HCT116 (cell line): Measurements from ENCODE around the gene RHEBL1. TPM values are rescaled to one million over a fixed set of nuclear protein-coding genes. Genes with fewer than 3 reads are reported as not detected.

ENCODE experiments used
- ATAC-seq: fragments of 200-7000 bp; cut with Tn5 transposase; 2 replicates; pipeline ENCODE4 v1.9.1; 2020; ENCODE audit warnings: mild to moderate bottlenecking, moderate library complexity
- BruUV-seq: library from RNA; stranded (reverse); fragments of 400-500 nt; replicated peaks from 2 replicates; lab custom pipeline; 2021; lab: Mats Ljungman, UMichigan
- CTCF ChIA-PET: fragments of 300-600 bp; sonication (Branson Sonifier 250); formaldehyde crosslinking; loops from one replicate; lab custom pipeline; 2021; ENCODE audit warnings: antibody characterized with exemption; lab: Charles Lee
- POLR2A ChIA-PET: fragments of 300-600, 350-600 bp; sonication (Branson Sonifier 250); formaldehyde crosslinking; loops from one replicate; lab custom pipeline; 2021; ENCODE audit warnings: antibody characterized with exemption; lab: Charles Lee
- RAD21 ChIA-PET, 2 experiments: fragments of 300-600 bp; sonication (Branson Sonifier 250); formaldehyde crosslinking; loops; one replicate each; lab custom pipeline; 2023; ENCODE audit warnings: low total read pairs in 2 of 2; ENCODE audit not compliant: uncharacterized antibody in 2 of 2, unreplicated experiment in 2 of 2, low non-redundant PET in 1 of 2; lab: Charles Lee
- DNase-seq: peaks from one replicate; pipeline ENCODE4 v3.0.0-alpha.2; 2010; ENCODE audit warnings: low read depth, low spot score
- H2AFZ ChIP-seq: fragments of 200-600 bp; shearing (Covaris generic), sonication (generic); 2 replicates; pipeline ENCODE4 v1.6.1; 2017; ENCODE audit warnings: low read depth, mixed run types, mixed read lengths, antibody characterized with exemption, low read length; ENCODE audit not compliant: poor library complexity, severe bottlenecking
- H3K27ac ChIP-seq: 2 replicates; pipeline ENCODE4 v1.5.1; 2012; ENCODE audit warnings: low read depth, low read length
- H3K27me3 ChIP-seq: fragments of 200-600 bp; sonication (generic); 2 replicates; pipeline ENCODE4 v1.6.1; 2016; ENCODE audit warnings: mixed run types, low read length, mixed read lengths; ENCODE audit not compliant: insufficient read depth
- H3K36me3 ChIP-seq, 2 experiments: fragments of 200-500 bp in 1 of 2; fragments of 200-600 bp in 1 of 2; sonication (Bioruptor generic) in 1 of 2; sonication (generic) in 1 of 2; 2 replicates each; pipeline versions ENCODE4 v1.5.1 to v1.6.1; 2014 to 2016; ENCODE audit warnings: low read length in 2 of 2, inconsistent platforms in 1 of 2, mixed read lengths in 1 of 2, mixed run types in 1 of 2; ENCODE audit not compliant: insufficient read depth in 2 of 2, control insufficient read depth in 1 of 2
- H3K4me1 ChIP-seq, 2 experiments: fragments of 200-600 bp in 1 of 2; sonication (generic) in 1 of 2; 2 replicates each; pipeline versions ENCODE4 v1.5.1 to v1.6.1; 2012 to 2017; ENCODE audit warnings: low read length in 2 of 2, inconsistent platforms in 1 of 2, mild to moderate bottlenecking in 1 of 2, mixed read lengths in 1 of 2, mixed run types in 1 of 2, moderate library complexity in 1 of 2; ENCODE audit not compliant: insufficient read depth in 2 of 2, control insufficient read depth in 1 of 2
- H3K4me2 ChIP-seq: fragments of 200-600 bp; sonication (generic); 2 replicates; pipeline ENCODE4 v1.6.1; 2017; ENCODE audit warnings: mixed run types, low read length, mixed read lengths
- H3K4me3 ChIP-seq, 2 experiments: fragments of 200-600 bp in 1 of 2; sonication (generic) in 1 of 2; replicated peaks in 1 of 2; 2 replicates each; pipeline ENCODE4 v1.5.1; 2011 to 2016; ENCODE audit warnings: low read length in 2 of 2, control low read depth in 1 of 2, low read depth in 1 of 2, mild to moderate bottlenecking in 1 of 2, mixed read lengths in 1 of 2, mixed run types in 1 of 2
- H3K79me2 ChIP-seq: fragments of 200-600 bp; sonication (generic); 2 replicates; pipeline ENCODE4 v1.6.1; 2017; ENCODE audit warnings: mild to moderate bottlenecking, mixed run types, low read length, moderate library complexity, mixed read lengths; ENCODE audit not compliant: insufficient read depth
- H3K9ac ChIP-seq: fragments of 200-600 bp; sonication (generic); 2 replicates; pipeline ENCODE4 v1.6.1; 2016; ENCODE audit warnings: low read length, mixed read lengths
- H3K9me2 ChIP-seq: fragments of 200-600 bp; sonication (generic), shearing (Covaris generic); 2 replicates; pipeline ENCODE4 v1.6.1; 2017; ENCODE audit warnings: mixed run types, mild to moderate bottlenecking, moderate library complexity; ENCODE audit not compliant: insufficient read depth
- H3K9me3 ChIP-seq, 2 experiments: fragments of 200-500 bp in 1 of 2; fragments of 200-600 bp in 1 of 2; sonication (Bioruptor generic) in 1 of 2; sonication (generic) in 1 of 2; 2 replicates each; pipeline ENCODE4 v1.6.1; 2014 to 2017; ENCODE audit warnings: low read length in 2 of 2, mixed read lengths in 2 of 2, inconsistent platforms in 1 of 2, low read depth in 1 of 2, mild to moderate bottlenecking in 1 of 2, mixed run types in 1 of 2, moderate library complexity in 1 of 2; ENCODE audit not compliant: control insufficient read depth in 1 of 2, insufficient read depth in 1 of 2
- H4K20me1 ChIP-seq: fragments of 200-600 bp; sonication (generic), shearing (Covaris generic); 2 replicates; pipeline ENCODE4 v1.6.1; 2017; ENCODE audit warnings: mixed run types, mild to moderate bottlenecking, moderate library complexity; ENCODE audit not compliant: insufficient read depth
- CBX3 ChIP-seq: IDR thresholded peaks from 2 replicates; pipeline ENCODE4 v1.6.1; 2012; ENCODE audit warnings: low read depth
- CTCF ChIP-seq, 3 experiments: fragments of 200-600 bp in 1 of 3; sonication (generic) in 1 of 3; IDR thresholded peaks in 2 of 3; conservative IDR thresholded peaks in 1 of 3; 2 replicates each; pipeline ENCODE4 v1.5.1; 2012 to 2017; ENCODE audit warnings: low read depth in 2 of 3, low read length in 2 of 3, antibody characterized with exemption in 1 of 3, borderline replicate concordance in 1 of 3, control low read depth in 1 of 3, mild to moderate bottlenecking in 1 of 3, mixed read lengths in 1 of 3, mixed run types in 1 of 3, moderate library complexity in 1 of 3; ENCODE audit not compliant: insufficient read depth in 1 of 3
- EGR1 ChIP-seq: IDR thresholded peaks from 2 replicates; pipeline ENCODE4 v1.6.1; 2012; ENCODE audit warnings: low read depth
- ELF1 ChIP-seq: IDR thresholded peaks from 2 replicates; pipeline ENCODE4 v1.6.1; 2012; ENCODE audit warnings: low read depth, borderline replicate concordance
- EZH2 ChIP-seq: fragments of 200-600 bp; sonication (generic); IDR thresholded peaks from 2 replicates; pipeline ENCODE4 v1.6.1; 2017; ENCODE audit warnings: antibody characterized with exemption, mixed run types
- POLR2AphosphoS5 ChIP-seq: IDR thresholded peaks from 2 replicates; pipeline ENCODE4 v1.6.1; 2011; ENCODE audit warnings: mild to moderate bottlenecking, low read depth, low read length, moderate library complexity
- RAD21 ChIP-seq: IDR thresholded peaks from 2 replicates; pipeline ENCODE4 v1.6.1; 2012; ENCODE audit warnings: low read depth, mild to moderate bottlenecking
- REST ChIP-seq: IDR thresholded peaks from 2 replicates; pipeline ENCODE4 v1.6.1; 2012; ENCODE audit warnings: low read depth
- SP1 ChIP-seq: IDR thresholded peaks from 2 replicates; pipeline ENCODE4 v1.6.1; 2012; ENCODE audit warnings: low read depth
- TCF7L2 ChIP-seq: IDR thresholded peaks from 2 replicates; pipeline ENCODE4 v1.7.0; 2011; ENCODE audit warnings: borderline replicate concordance, inconsistent platforms; ENCODE audit not compliant: insufficient read depth, insufficient read length; ENCODE audit errors: extremely low read depth
- YY1 ChIP-seq: IDR thresholded peaks from 2 replicates; pipeline ENCODE4 v1.6.1; 2011; ENCODE audit warnings: low read length, low read depth, moderate library complexity, mild to moderate bottlenecking; ENCODE audit not compliant: insufficient replicate concordance; ENCODE audit errors: extremely low read depth
- ZBTB33 ChIP-seq: IDR thresholded peaks from 2 replicates; pipeline ENCODE4 v1.6.1; 2011; ENCODE audit warnings: mild to moderate bottlenecking, low read length, moderate library complexity; ENCODE audit not compliant: insufficient replicate concordance; ENCODE audit errors: extremely low read depth
- ZFX ChIP-seq: fragments of 450-650 bp; IDR thresholded peaks from 2 replicates; pipeline ENCODE4 v1.6.1; 2017
- ZNF274 ChIP-seq: fragments of 200-500 bp; sonication (Bioruptor generic); IDR thresholded peaks from 2 replicates; pipeline ENCODE4 v1.6.1; 2014; ENCODE audit warnings: mild to moderate bottlenecking, low read depth, low read length, inconsistent platforms
- intact Hi-C: fragments of 100-400 bp; cut with micrococcal nuclease; formaldehyde crosslinking; loops from 2 replicates; pipeline ENCODE4 v1.10.0; 2022
- total RNA-seq: library from RNA; stranded (reverse); gene quantifications from one replicate; pipeline ENCODE4 v1.2.1, GENCODE V29; 2021; ENCODE audit not compliant: unreplicated experiment
- TF ChIP-seq, protein P1 (sequence below): IDR thresholded peaks from 2 replicates; pipeline ENCODE4 v1.6.1; 2012
- TF ChIP-seq, protein P2 (sequence below): IDR thresholded peaks from 2 replicates; pipeline ENCODE4 v1.6.1; 2012

The RHEBL1 gene
- total RNA-seq, 1 experiment from 2014 or later, result 2.8 TPM

DNA sequence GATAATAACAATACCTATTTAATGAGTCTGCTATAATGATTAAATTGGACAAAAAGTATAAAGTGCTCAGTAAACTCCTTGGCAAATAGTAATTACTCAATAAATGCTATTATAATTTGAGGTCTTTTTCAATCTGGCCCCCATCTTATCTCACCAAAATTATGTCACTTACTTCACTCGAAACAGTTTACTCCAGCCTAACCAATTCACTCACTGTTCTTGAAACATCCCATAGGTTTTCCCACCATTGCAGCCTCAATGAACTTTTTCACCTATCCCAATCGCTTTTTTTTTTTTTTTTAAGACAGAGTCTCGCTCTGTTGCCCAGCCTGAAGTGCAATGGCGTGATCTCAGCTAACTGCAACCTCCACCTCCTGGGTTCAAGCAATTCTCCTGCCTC lies 33.8 kb downstream of the RHEBL1 start:
- Histone ChIP-seq H3K36me3 (peaks cover 44 to 71% of the 10 kb centered on the region in 2 experiments), H3K4me2 (no peak overlapping the region), H3K4me3 (no peak overlapping the region), H3K27me3 (no peaks in the 10 kb centered on the region), H3K9me3 (no peaks in the 10 kb centered on the region), H2AFZ (no peak overlapping the region), H3K27ac (no peak overlapping the region), H4K20me1 (no peaks in the 10 kb centered on the region), H3K4me1 (no peaks in the 10 kb centered on the region), H3K9ac (no peak overlapping the region), H3K79me2 (no peaks in the 10 kb centered on the region), H3K9me2 (no peaks in the 10 kb centered on the region)
- intact Hi-C loops, result no loop called here
- ChIA-PET POLR2A (no interaction called here), RAD21 (no interaction called here), CTCF (interaction anchor here (1.1 kb wide), 1 partner anchor 8 kb away, joined by 4 read pairs; no protein-coding TSS in a partner anchor)
- ATAC-seq, result no peak
- TF ChIP-seq POLR2AphosphoS5 (no peak), ELF1 (no peak), ZBTB33 (no peak), TCF7L2 (no peak), RAD21 (no peak), REST (no peak), CTCF (IDR thresholded peaks at IDR 0.05 in 2 of 3, conservative IDR thresholded peaks at IDR 0.05 in 1 of 3; ENCODE audit: borderline replicate concordance in 1 of 3, insufficient read depth in 1 of 3, low read depth in 2 of 3, low read length in 2 of 3) (no peak), YY1 (no peak), EZH2 (no peak), CBX3 (no peak), ZNF274 (no peak), ZFX (no peak), EGR1 (no peak), SP1 (no peak)
- TF ChIP-seq, protein P1, sequence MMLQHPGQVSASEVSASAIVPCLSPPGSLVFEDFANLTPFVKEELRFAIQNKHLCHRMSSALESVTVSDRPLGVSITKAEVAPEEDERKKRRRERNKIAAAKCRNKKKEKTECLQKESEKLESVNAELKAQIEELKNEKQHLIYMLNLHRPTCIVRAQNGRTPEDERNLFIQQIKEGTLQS, result no peak
- TF ChIP-seq, protein P2, sequence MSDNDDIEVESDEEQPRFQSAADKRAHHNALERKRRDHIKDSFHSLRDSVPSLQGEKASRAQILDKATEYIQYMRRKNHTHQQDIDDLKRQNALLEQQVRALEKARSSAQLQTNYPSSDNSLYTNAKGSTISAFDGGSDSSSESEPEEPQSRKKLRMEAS, result no peak
- DNase-seq, result no peak
- BruUV-seq, result no TSS peak
